NCI-H2107 treated with DMSO at 0.1 percent for 48 hours (cell line): ENCODE results near the gene KIAA0319L.
"Not testable (repeated sequence)": the region's sequence is repeated elsewhere in the genome, so short reads cannot be mapped to it uniquely, and the experiment has no call there.

Source experiments
- DNase-seq: peaks from one replicate; lab custom pipeline; 2025; ENCODE audit not compliant: unreplicated experiment; lab: John Stamatoyannopoulos, UW

KIAA0319L gene

GRCh38 chr1:35557118-35557610 is at the start of gene KIAA0319L:
KIAA0319L (minus strand) TSS chr1:35557403; CDS start chr1:35554491, 2,912 bp downstream.
- DNase-seq: peak; percentile 80

DNA sequence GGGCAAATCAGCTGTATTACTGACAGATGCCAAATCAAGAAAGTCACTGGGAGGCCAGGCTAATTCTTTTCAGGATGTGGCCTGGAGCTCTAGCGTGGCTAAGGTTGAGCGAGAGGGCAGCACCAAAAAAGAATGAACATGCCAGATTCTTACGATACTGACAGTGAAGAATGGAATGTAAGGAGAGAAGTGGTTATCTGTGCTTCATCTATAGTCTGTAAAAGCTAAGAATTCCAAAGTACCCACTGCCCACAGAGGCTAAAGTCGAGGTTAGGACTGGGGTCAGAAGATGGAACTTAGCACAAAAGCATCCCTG is 48.6 kb upstream of the KIAA0319L start:
- no peak for DNase-seq

DNA sequence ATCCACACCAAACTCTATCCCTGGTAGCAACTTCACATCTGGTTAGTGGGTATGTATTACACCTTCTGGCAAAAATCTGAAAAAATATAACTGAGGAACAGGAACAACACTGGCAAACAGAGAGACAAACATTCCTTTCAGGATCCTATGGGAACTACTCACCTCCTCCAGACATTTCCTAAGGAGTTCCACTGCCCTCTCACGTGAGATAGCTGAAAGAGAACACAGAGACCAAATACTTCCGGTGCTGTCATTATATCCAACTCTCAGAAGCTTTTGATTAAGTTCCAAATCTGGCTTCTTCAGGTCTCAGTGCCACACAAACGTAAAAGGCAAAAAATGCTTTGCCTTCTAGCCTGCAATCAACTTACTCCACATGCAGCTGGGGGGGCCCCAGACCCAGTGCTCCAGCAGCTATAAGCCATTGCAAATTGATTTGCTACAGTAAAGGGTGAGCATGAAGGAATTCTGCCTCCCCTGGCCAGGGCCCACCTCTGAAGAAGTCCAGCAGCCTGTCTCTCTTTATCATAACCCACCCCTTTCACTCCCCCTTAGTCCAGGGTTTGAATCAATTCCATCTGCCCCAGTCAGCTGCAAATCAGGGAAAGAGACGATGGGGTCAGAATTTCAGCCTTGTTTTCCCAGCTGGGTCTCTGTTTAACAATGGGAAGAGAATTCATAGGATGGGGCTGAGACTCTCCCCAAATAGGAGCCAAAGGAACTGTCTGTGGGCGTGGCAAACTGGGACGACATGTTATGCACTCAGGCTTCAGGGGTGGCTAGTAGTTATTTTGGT is 48.1 kb upstream of the KIAA0319L start:
- DNase-seq: no peak

GRCh38 chr1:35603941-35604340 is 46.7 kb upstream of the KIAA0319L start:
- DNase-seq: no peak

GRCh38 chr1:35603468-35603867 is 46.3 kb upstream of the KIAA0319L start:
- DNase-seq: no peak

GRCh38 chr1:35600593-35600992 is 43.4 kb upstream of the KIAA0319L start:
- no peak for DNase-seq

DNA sequence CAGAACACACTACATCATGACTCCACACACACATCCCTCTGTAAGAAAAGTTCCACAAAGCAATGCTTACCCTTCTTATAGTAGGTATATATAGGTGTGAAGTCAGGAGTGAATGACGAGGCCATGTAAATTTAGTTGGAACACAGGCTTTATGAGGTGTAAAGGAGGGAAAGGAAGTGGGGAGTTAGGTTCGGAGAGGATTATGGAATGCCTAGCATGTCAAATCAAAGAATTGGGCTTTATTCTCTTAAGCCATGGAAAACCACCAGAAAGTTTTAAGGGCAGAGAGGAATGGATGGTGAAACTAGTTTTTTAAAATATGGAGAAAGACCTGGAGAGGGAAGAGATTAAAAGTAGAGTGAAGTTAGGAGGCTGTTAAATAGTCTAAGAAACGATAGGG is 42.2 kb upstream of the KIAA0319L start:
- DNase-seq: no peak

DNA sequence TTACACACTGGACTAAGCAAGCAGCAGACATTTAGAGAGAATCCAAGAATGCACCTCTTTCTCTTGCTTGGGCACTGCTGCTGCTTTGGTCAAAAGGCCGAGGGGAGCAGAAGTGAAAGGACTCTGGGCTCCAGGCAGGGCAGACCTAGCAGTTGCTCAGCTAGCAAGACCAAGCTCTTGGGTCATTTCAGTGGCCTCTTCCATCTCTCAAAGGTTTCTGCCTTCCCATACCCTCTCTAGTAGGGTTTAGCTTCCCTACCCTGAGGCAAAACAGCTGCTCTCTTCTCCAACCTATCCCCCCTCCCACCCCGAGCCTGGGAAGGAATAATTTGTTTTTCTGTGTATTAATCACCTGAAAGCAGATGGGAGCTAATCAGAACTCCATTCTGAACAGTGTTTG is 41.7 kb upstream of the KIAA0319L start:
- DNase-seq: no peak

- no peak for DNase-seq
Observed at GRCh38 chr1:35597870-35598269, 40.7 kb upstream of the KIAA0319L start.

- no peak for DNase-seq
Observed at GRCh38 chr1:35595684-35596083, 38.5 kb upstream of the KIAA0319L start.

GRCh38 chr1:35594005-35594760 is 37.0 kb upstream of the KIAA0319L start:
- DNase-seq: no peak

DNA sequence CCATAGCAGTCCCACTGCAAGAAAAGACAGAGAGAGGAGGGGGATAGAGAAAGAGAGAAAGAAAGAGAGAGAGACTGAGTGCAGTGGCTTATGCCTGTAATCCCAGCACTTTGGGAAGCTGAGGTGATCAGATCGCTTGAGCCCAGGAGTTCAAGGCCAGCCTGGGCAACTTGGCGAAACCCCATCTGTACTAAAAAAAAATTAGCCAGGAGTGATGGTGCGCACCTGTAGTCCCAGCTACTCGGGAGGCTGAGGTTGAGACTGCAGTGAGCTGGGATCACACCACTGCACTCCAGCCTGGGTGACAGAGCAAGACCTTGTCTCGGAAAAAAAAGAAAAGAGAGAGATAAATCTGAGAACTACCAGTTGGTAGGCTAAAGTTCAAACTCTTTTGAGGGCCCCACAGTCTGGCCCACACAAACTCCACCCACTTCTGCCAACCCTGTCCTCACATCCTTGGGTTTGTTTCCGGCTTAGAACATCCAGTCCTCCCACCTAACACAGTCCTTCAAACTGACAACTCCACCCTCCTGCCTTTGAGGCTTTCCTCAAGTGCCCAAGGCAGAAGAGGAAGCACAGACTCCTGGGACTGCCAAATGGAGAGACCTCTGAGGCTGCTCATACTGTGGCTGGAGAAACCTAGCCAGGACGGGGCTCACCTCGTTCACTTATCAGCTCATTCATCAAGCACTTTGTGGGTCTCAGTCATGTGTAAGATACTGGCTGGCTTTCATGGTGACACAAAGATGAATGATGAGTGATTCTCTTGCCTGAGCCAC is 36.0 kb upstream of the KIAA0319L start:
- DNase-seq: no peak

GRCh38 chr1:35591211-35591610 is 34.0 kb upstream of the KIAA0319L start:
- no peak for DNase-seq

DNA sequence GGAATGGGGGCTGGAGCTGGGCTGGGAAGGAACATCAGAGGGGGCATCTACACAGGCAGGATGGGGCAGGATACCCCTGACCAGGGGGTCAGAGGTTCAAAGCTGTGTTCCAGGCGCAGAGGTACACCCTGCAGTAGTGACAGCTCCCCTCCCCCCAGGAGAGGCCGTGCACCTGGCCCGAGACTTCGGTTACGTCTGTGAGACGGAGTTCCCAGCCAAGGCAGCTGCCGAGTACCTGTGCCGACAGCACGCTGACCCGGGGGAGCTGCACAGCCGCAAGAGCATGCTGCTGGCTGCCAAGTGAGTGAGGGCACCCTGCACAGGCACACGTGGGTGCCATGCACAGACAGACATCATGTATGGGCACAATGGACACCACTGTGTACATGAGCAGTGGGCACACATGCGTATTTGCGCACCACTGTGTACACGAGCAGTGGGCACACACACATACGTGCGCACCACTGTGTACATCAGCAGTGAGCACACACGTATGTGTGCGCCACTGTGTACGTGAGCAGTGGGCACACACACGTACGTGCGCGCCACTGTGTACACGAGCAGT is 33.4 kb upstream of the KIAA0319L start:
- no peak for DNase-seq

GRCh38 chr1:35589516-35590427 is 32.6 kb upstream of the KIAA0319L start:
- no peak for DNase-seq

DNA sequence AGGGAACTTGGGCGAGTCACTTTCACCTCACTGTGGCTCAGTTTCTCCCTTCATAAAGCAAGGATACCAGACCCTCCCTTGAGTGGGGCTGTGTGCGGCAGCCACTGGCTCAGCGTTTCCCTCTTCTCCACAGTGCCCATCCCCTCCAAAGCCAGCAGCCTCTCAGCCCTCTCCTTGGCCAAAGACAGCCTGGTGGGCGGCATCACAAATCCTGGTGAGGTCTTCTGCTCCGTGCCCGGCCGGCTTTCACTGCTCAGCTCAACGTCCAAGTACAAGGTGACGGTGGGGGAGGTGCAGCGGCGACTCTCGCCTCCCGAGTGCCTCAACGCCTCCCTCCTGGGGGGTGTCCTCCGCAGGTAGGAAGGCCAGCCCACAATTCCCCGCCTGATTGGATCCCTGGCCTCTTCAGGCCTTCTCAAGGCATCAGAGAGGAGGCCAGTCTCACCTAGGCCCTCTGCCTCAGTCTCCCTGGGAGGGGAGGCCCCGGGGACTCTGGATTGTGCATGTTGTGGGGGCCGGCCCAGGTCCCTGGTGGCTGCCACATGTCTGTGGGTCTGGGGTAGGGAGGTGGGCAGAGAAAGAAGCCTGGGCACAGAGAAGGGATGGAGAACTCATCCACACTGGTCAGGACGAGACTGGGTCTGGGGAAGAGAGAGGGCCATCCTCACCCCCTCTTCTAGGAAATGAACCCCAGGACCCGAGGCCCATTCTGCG is 31.2 kb upstream of the KIAA0319L start:
- no peak for DNase-seq

GRCh38 chr1:35587736-35588135 is 30.5 kb upstream of the KIAA0319L start:
- no peak for DNase-seq

GRCh38 chr1:35586808-35587207 is 29.6 kb upstream of the KIAA0319L start:
- no peak for DNase-seq

DNA sequence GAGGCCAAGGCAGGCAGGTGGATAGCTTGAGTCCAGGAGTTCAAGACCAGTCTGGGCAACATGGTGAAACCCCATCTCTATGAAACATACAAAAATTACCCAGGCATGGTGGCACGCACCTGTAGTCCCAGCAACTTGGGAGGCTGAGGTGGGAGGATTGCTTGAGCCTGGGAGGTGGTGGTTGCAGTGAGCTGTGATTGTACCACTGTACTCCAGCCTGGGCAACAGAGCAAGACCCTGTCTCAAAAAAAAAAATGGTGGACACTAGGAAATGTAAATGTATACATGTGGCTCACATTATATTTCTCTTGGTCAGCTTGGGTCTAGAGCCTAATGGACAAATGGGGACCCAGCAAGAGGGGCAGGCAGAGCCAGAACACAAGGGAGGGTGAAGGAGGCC is 28.6 kb upstream of the KIAA0319L start:
- not testable (repeated sequence) for DNase-seq

DNA sequence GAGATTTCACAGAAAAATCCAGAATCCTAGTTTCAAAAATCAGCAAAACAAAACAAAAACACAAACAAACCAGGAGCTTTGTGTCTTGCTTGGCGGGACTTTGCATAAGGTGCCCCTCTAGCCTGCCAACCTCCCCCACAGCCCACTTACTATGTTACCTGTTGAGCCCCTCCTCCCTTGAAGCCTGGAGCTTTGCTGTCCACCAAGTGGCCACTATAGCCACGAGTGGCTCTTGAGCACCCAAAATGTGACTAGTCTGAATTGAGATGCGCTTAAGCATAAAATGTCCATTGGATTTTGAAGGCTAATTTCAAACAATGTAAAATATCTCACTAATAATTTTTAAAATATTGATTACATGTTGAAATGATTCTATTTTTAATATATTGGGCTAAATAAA is 28.1 kb upstream of the KIAA0319L start:
- no peak for DNase-seq
